ENCODE data around the gene ADAMTS6. TPM values are rescaled to one million over a fixed set of nuclear protein-coding genes. Genes with fewer than 3 reads are reported as not detected.

ADAMTS6 gene
- total RNA-seq, 2 experiments from 2014 or later: 1.8 to 3.4 TPM

GRCh38 chr5:65126542-65127069 lies 355.1 kb downstream of the ADAMTS6 start:
- ChIA-PET CTCF (interaction anchor here (1.6 kb wide), 1 partner anchor 9 kb away, joined by 4 read pairs; no protein-coding TSS in a partner anchor), POLR2A (no interaction called here)
- Mint-ChIP-seq H3K36me3 (ENCODE audit: low read depth) (no peaks in the 10 kb centered on the region), H3K9me3 (ENCODE audit: insufficient read depth) (no peaks in the 10 kb centered on the region), H3K27ac (no peak overlapping the region), H3K4me1 (ENCODE audit: low read depth) (no peaks in the 10 kb centered on the region), H3K27me3 (ENCODE audit: low read depth) (no peaks in the 10 kb centered on the region), H3K4me3 (no peak overlapping the region)
- ATAC-seq (no peak), DNase-seq (no peak)

- Mint-ChIP-seq H3K4me1 (ENCODE audit: low read depth) (no peaks in the 10 kb centered on the region), H3K27me3 (ENCODE audit: low read depth) (no peaks in the 10 kb centered on the region), H3K36me3 (ENCODE audit: low read depth) (no peaks in the 10 kb centered on the region), H3K27ac (no peak overlapping the region), H3K9me3 (ENCODE audit: insufficient read depth) (no peaks in the 10 kb centered on the region), H3K4me3 (no peak overlapping the region)
- ChIA-PET CTCF (no interaction called here), POLR2A (no interaction called here)
- DNase-seq (no peak), ATAC-seq (no peak)
Measured at GRCh38 chr5:65125591-65126541, 355.9 kb downstream of the ADAMTS6 start.

DNA sequence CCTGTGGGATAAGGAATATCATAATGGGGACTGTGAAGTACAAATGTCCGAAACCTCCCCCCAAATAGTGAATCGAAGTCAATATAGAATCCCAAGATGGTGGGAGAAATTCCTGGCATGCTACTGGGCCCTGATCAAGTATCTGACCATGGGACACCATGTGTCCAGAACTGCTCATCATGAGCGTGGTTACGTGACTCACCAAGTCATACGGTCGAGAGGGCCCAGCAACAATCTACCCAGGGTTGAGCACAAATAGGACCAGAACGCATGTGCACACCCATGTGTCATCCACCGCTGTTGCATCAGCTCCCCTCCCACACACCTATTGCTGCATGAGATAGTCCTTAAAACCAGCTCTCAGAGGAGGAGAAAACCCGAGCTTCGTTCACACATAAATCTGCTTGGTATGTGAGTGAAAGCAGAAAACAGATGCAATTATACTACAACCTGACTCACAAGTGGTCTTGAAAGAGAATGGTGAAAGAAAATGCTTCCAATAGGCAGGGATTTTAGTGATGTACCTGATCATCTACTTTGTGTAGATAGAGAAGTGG lies 359.8 kb downstream of the ADAMTS6 start:
- H3K27ac Mint-ChIP-seq: no peak overlapping the region
- ChIA-PET CTCF (no interaction called here), POLR2A (no interaction called here)
- peaks cover 12% of the 10 kb centered on the region for H3K9me3 Mint-ChIP-seq (ENCODE audit: insufficient read depth)
- DNase-seq (no peak), ATAC-seq (no peak)
- H3K4me3 Mint-ChIP-seq: no peak overlapping the region
- no peaks in the 10 kb centered on the region for H3K27me3 Mint-ChIP-seq (ENCODE audit: low read depth)
- H3K36me3 Mint-ChIP-seq (ENCODE audit: low read depth): peaks cover 4% of the 10 kb centered on the region
- H3K4me1 Mint-ChIP-seq (ENCODE audit: low read depth): no peaks in the 10 kb centered on the region

DNA sequence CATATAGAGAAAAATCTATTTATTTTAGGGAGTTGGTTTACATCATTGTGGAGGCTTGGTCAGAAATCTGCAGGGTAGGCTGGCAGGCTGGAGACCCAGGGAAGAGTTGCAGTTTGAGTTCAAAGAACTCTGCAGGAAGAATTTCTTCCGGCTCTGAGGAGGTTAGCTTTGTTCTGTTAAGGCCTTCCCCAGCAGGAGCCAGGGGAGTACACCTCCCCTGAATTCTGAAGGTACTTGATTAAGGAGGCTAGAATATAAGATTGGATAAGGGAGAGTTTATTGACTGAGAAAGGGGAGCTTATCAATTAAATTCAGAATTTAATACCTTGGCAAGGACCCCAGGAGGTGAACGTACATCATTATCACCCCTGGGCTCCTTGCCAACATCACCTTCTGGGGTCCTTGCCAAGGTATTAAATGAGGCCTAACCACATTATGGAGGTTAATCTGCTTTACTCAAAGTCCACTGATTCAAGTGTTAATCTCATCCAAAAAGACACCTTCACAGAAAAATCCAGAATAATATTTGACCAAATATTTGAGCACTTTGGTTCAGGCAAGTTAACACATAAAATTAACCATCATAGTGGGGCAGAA lies 361.3 kb downstream of the ADAMTS6 start:
- no peak overlapping the region for H3K27ac Mint-ChIP-seq
- no peak overlapping the region for H3K4me3 Mint-ChIP-seq
- POLR2A ChIA-PET: no interaction called here
- no peak for DNase-seq
- H3K9me3 Mint-ChIP-seq (ENCODE audit: insufficient read depth): peaks cover 12% of the 10 kb centered on the region
- peaks cover 4% of the 10 kb centered on the region for H3K36me3 Mint-ChIP-seq (ENCODE audit: low read depth)
- no peak for ATAC-seq
- no peaks in the 10 kb centered on the region for H3K27me3 Mint-ChIP-seq (ENCODE audit: low read depth)
- no peaks in the 10 kb centered on the region for H3K4me1 Mint-ChIP-seq (ENCODE audit: low read depth)
- CTCF ChIA-PET: no interaction called here

DNA sequence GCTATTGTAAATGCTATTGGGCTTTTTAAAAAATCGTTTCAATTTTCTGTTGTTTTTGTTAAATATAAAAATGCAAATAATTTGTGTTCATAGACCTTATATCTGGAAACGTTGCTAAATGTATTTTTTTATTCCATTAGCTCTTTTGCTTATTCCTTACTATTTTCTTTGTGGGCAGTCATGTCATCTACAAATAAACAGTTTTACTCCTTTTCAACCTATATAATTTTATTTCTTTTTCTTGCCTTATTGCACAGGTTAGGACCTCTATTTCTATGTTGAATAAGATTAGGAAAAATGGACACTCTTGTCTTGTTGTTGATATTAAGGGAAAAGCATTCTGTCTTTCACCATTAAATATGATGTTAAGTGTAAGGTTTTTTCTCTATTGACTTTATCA lies 364.2 kb downstream of the ADAMTS6 start:
- Mint-ChIP-seq H3K4me1 (ENCODE audit: low read depth) (no peaks in the 10 kb centered on the region), H3K27ac (no peak overlapping the region), H3K9me3 (ENCODE audit: insufficient read depth) (peaks cover 12% of the 10 kb centered on the region), H3K4me3 (no peak overlapping the region), H3K36me3 (ENCODE audit: low read depth) (peaks cover 4% of the 10 kb centered on the region), H3K27me3 (ENCODE audit: low read depth) (peaks cover 2% of the 10 kb centered on the region)
- ChIA-PET CTCF (interaction anchor here (1.0 to 1.6 kb wide), 2 partner anchors 10 to 366 kb away, joined by 4 read pairs; no protein-coding TSS in a partner anchor), POLR2A (no interaction called here)
- DNase-seq (no peak), ATAC-seq (no peak)

GRCh38 chr5:65113771-65114170 lies 367.9 kb downstream of the ADAMTS6 start:
- no peak for ATAC-seq
- Mint-ChIP-seq H3K4me3 (no peak overlapping the region), H3K27ac (no peak overlapping the region), H3K9me3 (ENCODE audit: insufficient read depth) (peaks cover 12% of the 10 kb centered on the region), H3K36me3 (ENCODE audit: low read depth) (peaks cover 4% of the 10 kb centered on the region), H3K4me1 (ENCODE audit: low read depth) (no peaks in the 10 kb centered on the region), H3K27me3 (ENCODE audit: low read depth) (peaks cover 7% of the 10 kb centered on the region)
- CTCF ChIA-PET: no interaction called here
- POLR2A ChIA-PET: interaction anchor here (0.6 kb wide), 1 partner anchor 243 kb away, joined by 3 read pairs; no protein-coding TSS in a partner anchor
- no peak for DNase-seq

GRCh38 chr5:65111961-65112658 lies 369.6 kb downstream of the ADAMTS6 start:
- ChIA-PET POLR2A (no interaction called here), CTCF (no interaction called here)
- DNase-seq: no peak
- H3K27ac Mint-ChIP-seq: no peak overlapping the region
- H3K4me1 Mint-ChIP-seq (ENCODE audit: low read depth): no peaks in the 10 kb centered on the region
- ATAC-seq: no peak
- H3K4me3 Mint-ChIP-seq: no peak overlapping the region
- peaks cover 2% of the 10 kb centered on the region for H3K9me3 Mint-ChIP-seq (ENCODE audit: insufficient read depth)
- peaks cover 11% of the 10 kb centered on the region for H3K27me3 Mint-ChIP-seq (ENCODE audit: low read depth)
- no peaks in the 10 kb centered on the region for H3K36me3 Mint-ChIP-seq (ENCODE audit: low read depth)

- Mint-ChIP-seq H3K27me3 (ENCODE audit: low read depth) (peaks cover 12% of the 10 kb centered on the region), H3K4me3 (no peak overlapping the region), H3K27ac (no peak overlapping the region), H3K4me1 (ENCODE audit: low read depth) (peaks cover 24% of the 10 kb centered on the region), H3K36me3 (ENCODE audit: low read depth) (no peaks in the 10 kb centered on the region), H3K9me3 (ENCODE audit: insufficient read depth) (no peaks in the 10 kb centered on the region)
- ChIA-PET POLR2A (no interaction called here), CTCF (no interaction called here)
- ATAC-seq: no peak
- no peak for DNase-seq
Measured at GRCh38 chr5:65108786-65109743, 372.7 kb downstream of the ADAMTS6 start.

GRCh38 chr5:65105301-65105700 lies 376.4 kb downstream of the ADAMTS6 start:
- no peaks in the 10 kb centered on the region for H3K9me3 Mint-ChIP-seq (ENCODE audit: insufficient read depth)
- H3K4me3 Mint-ChIP-seq: peak overlapping the region; percentile 6
- ATAC-seq: no peak
- ChIA-PET POLR2A (no interaction called here), CTCF (interaction anchor here (0.9 to 3.5 kb wide), 3 partner anchors 10 to 378 kb away, joined by 3 to 19 read pairs (median 4); partner anchors contain the start of gene ADAMTS6)
- DNase-seq: no peak
- no peaks in the 10 kb centered on the region for H3K36me3 Mint-ChIP-seq (ENCODE audit: low read depth)
- peaks cover 55% of the 10 kb centered on the region for H3K4me1 Mint-ChIP-seq (ENCODE audit: low read depth)
- peaks cover 10% of the 10 kb centered on the region for H3K27me3 Mint-ChIP-seq (ENCODE audit: low read depth)
- H3K27ac Mint-ChIP-seq: peak overlapping the region; percentile 70

GRCh38 chr5:65104831-65105230 lies 376.9 kb downstream of the ADAMTS6 start:
- Mint-ChIP-seq H3K27ac (peak overlapping the region; percentile 70), H3K9me3 (ENCODE audit: insufficient read depth) (no peaks in the 10 kb centered on the region), H3K36me3 (ENCODE audit: low read depth) (no peaks in the 10 kb centered on the region), H3K4me3 (peak overlapping the region; percentile 6), H3K4me1 (ENCODE audit: low read depth) (peaks cover 55% of the 10 kb centered on the region), H3K27me3 (ENCODE audit: low read depth) (peaks cover 10% of the 10 kb centered on the region)
- ChIA-PET CTCF (interaction anchor here (0.9 to 3.5 kb wide), 5 partner anchors 11 to 378 kb away, joined by 3 to 19 read pairs (median 4); partner anchors contain the start of gene ADAMTS6), POLR2A (no interaction called here)
- DNase-seq (no peak), ATAC-seq (no peak)
